ENCODE results near the gene RPL38.

The RPL38 gene

DNA sequence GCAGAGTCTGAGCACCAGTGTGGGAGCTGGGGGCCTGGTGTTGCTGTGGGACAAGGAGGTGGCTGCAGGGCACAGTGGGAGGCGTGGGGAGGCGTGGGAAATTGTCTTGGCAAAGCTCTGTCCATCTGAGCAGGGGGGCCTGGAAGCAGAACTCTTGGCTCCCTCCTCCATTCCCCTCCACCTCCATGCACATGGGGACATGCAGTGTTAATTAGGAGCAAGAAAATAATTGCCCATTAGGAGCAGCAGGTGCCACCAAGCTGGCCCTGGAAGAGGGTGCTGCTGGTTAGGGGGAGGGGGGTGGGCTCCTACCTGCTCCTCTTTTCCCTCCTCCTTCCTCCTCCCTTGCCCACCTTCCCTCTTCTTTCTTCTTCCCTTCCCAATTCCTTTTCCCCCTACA, 14.4 kb downstream of the RPL38 start:
- TF ChIP-seq, protein P1, sequence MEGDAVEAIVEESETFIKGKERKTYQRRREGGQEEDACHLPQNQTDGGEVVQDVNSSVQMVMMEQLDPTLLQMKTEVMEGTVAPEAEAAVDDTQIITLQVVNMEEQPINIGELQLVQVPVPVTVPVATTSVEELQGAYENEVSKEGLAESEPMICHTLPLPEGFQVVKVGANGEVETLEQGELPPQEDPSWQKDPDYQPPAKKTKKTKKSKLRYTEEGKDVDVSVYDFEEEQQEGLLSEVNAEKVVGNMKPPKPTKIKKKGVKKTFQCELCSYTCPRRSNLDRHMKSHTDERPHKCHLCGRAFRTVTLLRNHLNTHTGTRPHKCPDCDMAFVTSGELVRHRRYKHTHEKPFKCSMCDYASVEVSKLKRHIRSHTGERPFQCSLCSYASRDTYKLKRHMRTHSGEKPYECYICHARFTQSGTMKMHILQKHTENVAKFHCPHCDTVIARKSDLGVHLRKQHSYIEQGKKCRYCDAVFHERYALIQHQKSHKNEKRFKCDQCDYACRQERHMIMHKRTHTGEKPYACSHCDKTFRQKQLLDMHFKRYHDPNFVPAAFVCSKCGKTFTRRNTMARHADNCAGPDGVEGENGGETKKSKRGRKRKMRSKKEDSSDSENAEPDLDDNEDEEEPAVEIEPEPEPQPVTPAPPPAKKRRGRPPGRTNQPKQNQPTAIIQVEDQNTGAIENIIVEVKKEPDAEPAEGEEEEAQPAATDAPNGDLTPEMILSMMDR (IDR thresholded peaks at IDR 0.05; ENCODE audit: insufficient read depth, low read length, poor library complexity, severe bottlenecking), result no peak
- no peak for TF ChIP-seq EZH2phosphoT487 (conservative IDR thresholded peaks at IDR 0.05; ENCODE audit: low read length)
- no peaks in the 10 kb centered on the region for H3K9me3 ChIP-seq (ENCODE audit: insufficient read depth, low read length)
- no peaks in the 10 kb centered on the region for H3K27me3 ChIP-seq (ENCODE audit: low read length)
- no peaks in the 10 kb centered on the region for H3K79me2 ChIP-seq (ENCODE audit: insufficient read depth, low read length)
- H3K9me2 ChIP-seq (replicated peaks; ENCODE audit: insufficient read depth, low read length), result no peaks in the 10 kb centered on the region
- H3K9ac ChIP-seq (ENCODE audit: low read length), result no peak overlapping the region
- H3K36me3 ChIP-seq (ENCODE audit: low read length), result no peaks in the 10 kb centered on the region
- H3K4me2 ChIP-seq (ENCODE audit: low read depth, low read length, poor library complexity, severe bottlenecking), result no peak overlapping the region
- peaks cover 3% of the 10 kb centered on the region for H3F3A ChIP-seq (ENCODE audit: insufficient read depth)
- no peak overlapping the region for H3K4me3 ChIP-seq (ENCODE audit: insufficient read depth, low read length, poor library complexity, severe bottlenecking)
- no peaks in the 10 kb centered on the region for H4K20me1 ChIP-seq (ENCODE audit: low read depth, low read length)
- H2AFZ ChIP-seq (ENCODE audit: low read depth, low read length, severe bottlenecking), result no peak overlapping the region
- no peak overlapping the region for H3K27ac ChIP-seq (ENCODE audit: low read depth, low read length)

DNA sequence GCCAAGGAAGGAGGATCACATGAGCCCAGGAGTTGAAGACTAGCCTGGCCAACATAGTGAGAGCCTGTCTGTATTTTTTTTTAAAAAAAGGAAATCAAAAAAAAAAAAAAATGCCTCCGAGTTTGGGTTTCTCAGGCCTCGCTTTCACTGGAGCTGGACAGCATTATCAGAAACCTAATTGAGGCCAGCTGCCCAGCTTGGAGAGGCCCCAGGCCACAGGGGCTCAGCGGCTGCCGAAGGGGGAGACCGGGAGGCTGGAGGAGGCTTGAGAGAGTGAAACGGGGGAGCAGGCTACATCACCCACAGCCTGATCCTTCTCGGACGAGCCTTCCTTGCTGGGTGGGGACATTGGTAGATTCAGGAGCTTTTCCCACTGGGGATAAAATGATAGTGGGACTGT, 15.0 kb downstream of the RPL38 start:
- TF ChIP-seq, protein P1 (IDR thresholded peaks at IDR 0.05; ENCODE audit: insufficient read depth, low read length, poor library complexity, severe bottlenecking), result no peak
- TF ChIP-seq EZH2phosphoT487 (conservative IDR thresholded peaks at IDR 0.05; ENCODE audit: low read length), result no peak
- no peaks in the 10 kb centered on the region for H3K9me2 ChIP-seq (replicated peaks; ENCODE audit: insufficient read depth, low read length)
- H3K9ac ChIP-seq (ENCODE audit: low read length), result no peak overlapping the region
- H2AFZ ChIP-seq (ENCODE audit: low read depth, low read length, severe bottlenecking), result no peak overlapping the region
- H3K36me3 ChIP-seq (ENCODE audit: low read length), result no peaks in the 10 kb centered on the region
- H3K9me3 ChIP-seq (ENCODE audit: insufficient read depth, low read length), result no peaks in the 10 kb centered on the region
- H3F3A ChIP-seq (ENCODE audit: insufficient read depth), result no peaks in the 10 kb centered on the region
- H3K79me2 ChIP-seq (ENCODE audit: insufficient read depth, low read length), result no peaks in the 10 kb centered on the region
- H3K27me3 ChIP-seq (ENCODE audit: low read length), result no peaks in the 10 kb centered on the region
- no peaks in the 10 kb centered on the region for H4K20me1 ChIP-seq (ENCODE audit: low read depth, low read length)
- no peak overlapping the region for H3K4me2 ChIP-seq (ENCODE audit: low read depth, low read length, poor library complexity, severe bottlenecking)
- H3K4me3 ChIP-seq (ENCODE audit: insufficient read depth, low read length, poor library complexity, severe bottlenecking), result no peak overlapping the region
- H3K27ac ChIP-seq (ENCODE audit: low read depth, low read length), result no peak overlapping the region

GRCh38 chr17:74219576-74220133, 16.2 kb downstream of the RPL38 start:
- Histone ChIP-seq H3K27ac (ENCODE audit: low read depth, low read length) (no peak overlapping the region), H3K9me3 (ENCODE audit: insufficient read depth, low read length) (no peaks in the 10 kb centered on the region), H3K9ac (ENCODE audit: low read length) (no peak overlapping the region), H3K4me2 (ENCODE audit: low read depth, low read length, poor library complexity, severe bottlenecking) (no peak overlapping the region), H3K4me3 (ENCODE audit: insufficient read depth, low read length, poor library complexity, severe bottlenecking) (no peak overlapping the region), H3F3A (ENCODE audit: insufficient read depth) (no peaks in the 10 kb centered on the region), H4K20me1 (ENCODE audit: low read depth, low read length) (no peaks in the 10 kb centered on the region), H2AFZ (ENCODE audit: low read depth, low read length, severe bottlenecking) (no peak overlapping the region), H3K27me3 (ENCODE audit: low read length) (no peaks in the 10 kb centered on the region), H3K9me2 (replicated peaks; ENCODE audit: insufficient read depth, low read length) (no peaks in the 10 kb centered on the region), H3K79me2 (ENCODE audit: insufficient read depth, low read length) (no peaks in the 10 kb centered on the region), H3K36me3 (ENCODE audit: low read length) (no peaks in the 10 kb centered on the region)
- TF ChIP-seq, protein P1 (IDR thresholded peaks at IDR 0.05; ENCODE audit: insufficient read depth, low read length, poor library complexity, severe bottlenecking), result no peak
- no peak for TF ChIP-seq EZH2phosphoT487 (conservative IDR thresholded peaks at IDR 0.05; ENCODE audit: low read length)

All from SU-DHL-6 (cell line).